HepG2 (cell line): Measurements from ENCODE around the gene TARS3. TPM values are rescaled to one million over a fixed set of nuclear protein-coding genes. Genes with fewer than 3 reads are reported as not detected.

Source experiments
- ATAC-seq: fragments of 200-7000 bp; cut with Tn5 transposase; 3 replicates; pipeline ENCODE4 v1.9.1; 2020; ENCODE audit warnings: mild to moderate bottlenecking, moderate library complexity
- BruUV-seq: library from RNA; stranded (reverse); fragments of 400-500 nt; replicated peaks from 2 replicates; lab custom pipeline; 2021; lab: Mats Ljungman, UMichigan
- CTCF ChIA-PET: fragments of 300-600 bp; formaldehyde crosslinking; extraction: SDS; loops from one replicate; lab custom pipeline; 2021; ENCODE audit warnings: low total read pairs, inconsistent platforms, low intra/inter-chr PET ratio; lab: Yijun Ruan, JAX
- POLR2A ChIA-PET: fragments of 350-600 bp; sonication (Branson Sonifier 250); formaldehyde crosslinking; loops from one replicate; lab custom pipeline; 2020; ENCODE audit warnings: antibody characterized with exemption, inconsistent platforms; lab: Yijun Ruan, JAX
- DNase-seq: peaks from one replicate; pipeline ENCODE4 v3.0.0-alpha.2; 2015; ENCODE audit warnings: low spot score
- FAIRE-seq: peaks from 3 replicates; lab custom pipeline; 2011; peaks lifted over from hg19 to GRCh38; lab: Jason Lieb, UNC
- H2AFZ ChIP-seq: one replicate; pipeline ENCODE4 v1.6.1; 2011; ENCODE audit warnings: low read length, inconsistent platforms
- H3K27ac ChIP-seq: fragments of 300-600 bp; 3 replicates; pipeline ENCODE4 v1.8.0; 2011; ENCODE audit warnings: mixed run types, mild to moderate bottlenecking, mixed read lengths, low read length, inconsistent platforms; ENCODE audit not compliant: insufficient read depth; ENCODE audit errors: extremely low read length
- H3K27me3 ChIP-seq, 2 experiments: fragments of 200-600 bp in 1 of 2; 2 replicates in 1 of 2; 3 replicates in 1 of 2; pipeline versions ENCODE4 v1.6.0 to v1.8.0; 2011; ENCODE audit warnings: low read length in 2 of 2, mild to moderate bottlenecking in 2 of 2, moderate library complexity in 2 of 2, inconsistent platforms in 1 of 2; ENCODE audit not compliant: insufficient read depth in 2 of 2, control insufficient read depth in 1 of 2
- H3K36me3 ChIP-seq, 2 experiments: fragments of 200-600 bp in 1 of 2; replicated peaks in 1 of 2; 2 replicates in 1 of 2; 3 replicates in 1 of 2; pipeline versions ENCODE4 v1.5.1 to v1.8.0; 2011; ENCODE audit warnings: low read length in 2 of 2, inconsistent platforms in 1 of 2; ENCODE audit not compliant: insufficient read depth in 2 of 2, control insufficient read depth in 1 of 2
- H3K4me1 ChIP-seq: 2 replicates; pipeline ENCODE4 v1.5.1; 2012; ENCODE audit warnings: low read length, inconsistent platforms; ENCODE audit not compliant: insufficient read depth
- H3K4me2 ChIP-seq: 2 replicates; pipeline ENCODE4 v1.6.0; 2011; ENCODE audit warnings: low read depth, low read length, inconsistent platforms
- H3K4me3 ChIP-seq, 3 experiments: fragments of 200-600 bp in 1 of 3; sonication (generic), shearing (Covaris generic) in 1 of 3; replicated peaks in 1 of 3; 2 replicates each; pipeline ENCODE4 v1.5.1; 2011 to 2016; ENCODE audit warnings: low read length in 3 of 3, inconsistent platforms in 2 of 3, low read depth in 2 of 3, mild to moderate bottlenecking in 2 of 3, control low read depth in 1 of 3, mixed read lengths in 1 of 3; ENCODE audit not compliant: insufficient read depth in 1 of 3
- H3K79me2 ChIP-seq: one replicate; pipeline ENCODE4 v1.6.1; 2011; ENCODE audit warnings: low read length, inconsistent platforms; ENCODE audit not compliant: insufficient read depth
- H3K9ac ChIP-seq: 2 replicates; pipeline ENCODE4 v1.6.0; 2011; ENCODE audit warnings: mild to moderate bottlenecking, low read depth, low read length, inconsistent platforms; ENCODE audit not compliant: insufficient read depth
- H3K9me3 ChIP-seq: 2 replicates; pipeline ENCODE4 v1.5.1; 2012; ENCODE audit warnings: mild to moderate bottlenecking, low read length
- H4K20me1 ChIP-seq: 2 replicates; pipeline ENCODE4 v1.6.0; 2011; ENCODE audit warnings: inconsistent platforms, mild to moderate bottlenecking, low read length, moderate library complexity; ENCODE audit not compliant: insufficient read depth
- KIAA2018 ChIP-seq: sonication (generic); formaldehyde crosslinking; IDR thresholded peaks from 2 replicates; pipeline ENCODE4 v1.5.0; 2020; ENCODE audit warnings: mild to moderate bottlenecking, missing genetic modification reagents, borderline replicate concordance
- MAFK ChIP-seq, 2 experiments: IDR thresholded peaks in 1 of 2; conservative IDR thresholded peaks in 1 of 2; 2 replicates each; pipeline ENCODE4 v1.6.1; 2011; ENCODE audit warnings: improper control_type of control experiment in 2 of 2, low read length in 2 of 2
- WGBS: methylation state at CpG from one replicate; pipeline ENCODE4 v1.1.6; 2017; ENCODE audit warnings: low lambda C conversion rate; 5-methylcytosine and 5-hydroxymethylcytosine counted together
- in situ Hi-C: cut with HindIII; loops from 2 replicates; pipeline ENCODE4 v1.10.0; 2017; ENCODE audit warnings: low pct_unique_long_range_greater_than_20kb; ENCODE audit not compliant: extremely low pct_ligation_motif_present
- intact Hi-C: fragments of 100-400 bp; cut with micrococcal nuclease; formaldehyde crosslinking; loops from one replicate; pipeline ENCODE4 v1.10.0; 2022; ENCODE audit not compliant: unreplicated experiment
- polyA plus RNA-seq, 8 experiments: library from polyadenylated mRNA; depleted of rRNA in 3 of 8; stranded (reverse) in 7 of 8; unstranded in 1 of 8; fragments of >200 nt; fragmentation: Illumina TruSeq in 4 of 8; extraction: Trizol in 4 of 8; gene quantifications; 2 replicates each; pipeline versions ENCODE4 v1.2.1 to v1.2.3, GENCODE V29; 2011 to 2016; ENCODE audit warnings: low read depth in 4 of 8, missing spikeins in 1 of 8, mixed read lengths in 1 of 8; ENCODE audit not compliant: insufficient read depth in 1 of 8
- total RNA-seq, 5 experiments: library from RNA; depleted of rRNA; stranded (reverse); fragments of >200 nt; fragmentation: Illumina TruSeq; extraction: Trizol; gene quantifications; 2 replicates each; pipeline ENCODE4 v1.2.3, GENCODE V29; 2016; ENCODE audit warnings: low read depth in 1 of 5

Gene TARS3
- total and polyA plus RNA-seq, 2 of the 13 experiments (the other 11 are each of a cell fraction or from before 2014, with no cell fraction given), result 4.1 to 11.7 TPM

GRCh38 chr15:101732772-101733171 lies 8.5 kb upstream of the TARS3 start:
- H3K27me3 ChIP-seq, result no peaks in the 10 kb centered on the region
- H3K79me2 ChIP-seq, result no peaks in the 10 kb centered on the region
- peak in 1 of 2 experiments; percentile 31; a peak in 1 of 4 replicates for TF ChIP-seq MAFK (conservative IDR thresholded peaks at IDR 0.05 in 1 of 2, IDR thresholded peaks at IDR 0.05 in 1 of 2; ENCODE audit: low read length in 2 of 2)
- no peak for TF ChIP-seq KIAA2018 (CRISPR knock-in tag)
- BruUV-seq, result no TSS peak
- intact Hi-C loops (no loop called here), in situ Hi-C loops (no loop called here)
- H3K36me3 ChIP-seq, result no peaks in the 10 kb centered on the region
- H3K9me3 ChIP-seq, result no peaks in the 10 kb centered on the region
- no peak overlapping the region for H2AFZ ChIP-seq
- no peak overlapping the region for H3K9ac ChIP-seq
- ATAC-seq (no peak), DNase-seq (no peak), FAIRE-seq (no peak)
- POLR2A ChIA-PET, result no interaction called here
- no peak overlapping the region for H3K4me2 ChIP-seq
- no peaks in the 10 kb centered on the region for H4K20me1 ChIP-seq
- H3K4me3 ChIP-seq, result no peak overlapping the region
- WGBS, result 29% methylated on average over 3 of the region's 3 CpGs
- no peak overlapping the region for H3K27ac ChIP-seq
- CTCF ChIA-PET, result no interaction called here
- H3K4me1 ChIP-seq, result no peaks in the 10 kb centered on the region
